ENCODE measurements around the gene TRPM8.

DNA sequence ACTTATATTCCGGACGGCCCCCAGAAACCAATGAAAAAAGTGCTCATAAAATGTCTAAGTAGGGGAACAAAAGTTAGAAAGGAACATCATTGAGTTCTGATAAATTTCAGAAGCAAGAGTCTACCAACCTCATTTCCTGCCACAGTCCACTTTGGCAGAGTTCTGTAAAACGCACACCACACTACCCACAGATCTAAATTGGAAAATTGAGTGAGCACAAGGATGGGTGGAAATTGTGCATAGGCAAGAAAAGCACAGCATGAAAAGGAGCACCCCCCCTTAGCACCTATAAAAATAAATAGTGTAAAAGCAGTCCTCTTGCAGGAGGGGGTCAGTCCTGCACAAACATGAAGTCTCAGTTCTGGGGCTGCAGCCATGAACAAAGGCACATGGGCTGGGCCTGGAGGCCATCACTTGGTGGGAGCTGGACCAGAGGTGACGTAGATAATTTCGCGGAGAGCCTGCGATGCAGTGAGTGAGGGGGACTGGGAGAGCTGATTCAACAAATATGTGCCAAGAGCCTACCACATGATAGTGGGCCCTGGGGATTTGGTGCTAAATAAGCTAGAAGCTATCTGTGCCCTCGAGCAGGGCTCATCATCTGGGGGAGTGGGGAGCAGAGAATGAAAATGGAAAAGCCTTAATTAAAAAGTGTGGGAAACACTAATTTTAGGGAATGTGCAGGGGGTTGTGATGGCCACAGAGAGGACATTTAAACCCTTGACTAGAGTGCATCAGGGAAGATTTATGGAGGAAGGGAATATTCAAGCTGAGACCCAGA lies 84.4 kb downstream of the TRPM8 start:
- TF ChIP-seq, protein P1, sequence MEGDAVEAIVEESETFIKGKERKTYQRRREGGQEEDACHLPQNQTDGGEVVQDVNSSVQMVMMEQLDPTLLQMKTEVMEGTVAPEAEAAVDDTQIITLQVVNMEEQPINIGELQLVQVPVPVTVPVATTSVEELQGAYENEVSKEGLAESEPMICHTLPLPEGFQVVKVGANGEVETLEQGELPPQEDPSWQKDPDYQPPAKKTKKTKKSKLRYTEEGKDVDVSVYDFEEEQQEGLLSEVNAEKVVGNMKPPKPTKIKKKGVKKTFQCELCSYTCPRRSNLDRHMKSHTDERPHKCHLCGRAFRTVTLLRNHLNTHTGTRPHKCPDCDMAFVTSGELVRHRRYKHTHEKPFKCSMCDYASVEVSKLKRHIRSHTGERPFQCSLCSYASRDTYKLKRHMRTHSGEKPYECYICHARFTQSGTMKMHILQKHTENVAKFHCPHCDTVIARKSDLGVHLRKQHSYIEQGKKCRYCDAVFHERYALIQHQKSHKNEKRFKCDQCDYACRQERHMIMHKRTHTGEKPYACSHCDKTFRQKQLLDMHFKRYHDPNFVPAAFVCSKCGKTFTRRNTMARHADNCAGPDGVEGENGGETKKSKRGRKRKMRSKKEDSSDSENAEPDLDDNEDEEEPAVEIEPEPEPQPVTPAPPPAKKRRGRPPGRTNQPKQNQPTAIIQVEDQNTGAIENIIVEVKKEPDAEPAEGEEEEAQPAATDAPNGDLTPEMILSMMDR (IDR thresholded peaks at IDR 0.05; ENCODE audit: insufficient read depth, low read length): no peak
- TF ChIP-seq POLR2AphosphoS5 (IDR thresholded peaks at IDR 0.05; ENCODE audit: low read depth): no peak

Measured in HL-60 (cell line).